Stimulated activated naive CD8-positive, alpha-beta T cell treated with anti-CD3 and anti-CD28 coated beads, Interleukin-15, amount 100 ng/mL, for 72 hours (primary cell): ENCODE results near the gene PHC3.
A peak's percentile ranks its signal among the peaks of the same experiment; 100 is the strongest.

Experiments used
- ATAC-seq: fragments of 150-1000 bp; cut with Tn5 transposase; 2 replicates; pipeline ENCODE4 v1.10.0; 2021; ENCODE audit warnings: mild to moderate bottlenecking, moderate library complexity
- DNase-seq, 2 donors: peaks; one replicate each; pipeline ENCODE4 v3.0.0; 2021 to 2022
- H3K27ac Mint-ChIP-seq, 2 donors: one replicate each; pipeline ENCODE4 v1.8.0; 2022; ENCODE audit warnings: mild to moderate bottlenecking in 2 of 2, mixed read lengths in 2 of 2, moderate library complexity in 2 of 2
- H3K27me3 Mint-ChIP-seq: one replicate; pipeline ENCODE4 v1.8.0; 2022; ENCODE audit warnings: mixed read lengths
- H3K4me1 Mint-ChIP-seq: one replicate; pipeline ENCODE4 v1.8.0; 2022; ENCODE audit warnings: mild to moderate bottlenecking, mixed read lengths
- H3K4me3 Mint-ChIP-seq, 2 donors: one replicate each; pipeline ENCODE4 v1.8.0; 2022; ENCODE audit warnings: mild to moderate bottlenecking in 2 of 2, mixed read lengths in 2 of 2, moderate library complexity in 1 of 2
- H3K9me3 Mint-ChIP-seq, 2 donors: one replicate each; pipeline ENCODE4 v1.8.0; 2022; ENCODE audit warnings: mixed read lengths in 2 of 2

Gene PHC3

GRCh38 chr3:170111147-170111771, 70.3 kb downstream of the PHC3 start:
- no peak for DNase-seq
- Mint-ChIP-seq H3K27ac (no peak overlapping the region), H3K4me3 (no peak overlapping the region), H3K27me3 (no peaks in the 10 kb centered on the region), H3K9me3 (no peaks in the 10 kb centered on the region), H3K4me1 (peaks cover 7% of the 10 kb centered on the region)
- ATAC-seq = no peak

DNA sequence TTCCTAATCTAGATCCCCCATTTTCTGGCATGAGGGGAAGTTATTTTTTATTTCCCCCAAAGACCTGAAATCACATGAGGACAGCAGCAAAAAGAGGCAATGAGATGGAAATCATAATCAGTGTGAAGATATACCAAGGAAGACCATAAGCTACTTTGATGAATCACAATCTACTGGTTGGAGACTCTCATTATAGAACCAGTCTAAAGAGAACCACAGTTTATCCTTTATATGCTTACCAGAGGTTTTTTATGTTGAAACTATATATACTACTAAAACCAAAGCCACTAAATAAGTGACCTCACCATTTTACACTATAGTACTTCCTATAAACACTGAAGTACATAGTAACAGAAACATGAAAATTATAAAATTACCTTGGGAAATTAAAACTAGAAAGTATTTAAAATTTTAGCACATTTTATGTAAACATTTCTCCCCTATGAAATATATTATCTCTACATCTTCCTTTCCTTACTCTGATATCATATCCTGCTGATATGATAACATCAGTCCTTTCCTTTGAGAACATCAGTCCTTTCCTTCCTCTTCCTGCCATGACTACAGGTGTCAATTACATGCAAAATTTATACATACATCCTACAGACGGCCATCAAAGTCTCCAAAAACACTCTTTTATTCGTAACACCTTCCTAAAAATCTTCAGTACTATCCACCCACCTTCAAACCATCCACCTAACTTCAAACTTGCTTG, 71.8 kb downstream of the PHC3 start:
- no peak overlapping the region for H3K4me3 Mint-ChIP-seq
- ATAC-seq (no peak), DNase-seq (no peak)
- peak overlapping the region in 1 of 2 donors; percentile 86 for H3K27ac Mint-ChIP-seq
- no peaks in the 10 kb centered on the region for H3K27me3 Mint-ChIP-seq
- peaks cover 7% of the 10 kb centered on the region for H3K4me1 Mint-ChIP-seq
- H3K9me3 Mint-ChIP-seq = no peaks in the 10 kb centered on the region

DNA sequence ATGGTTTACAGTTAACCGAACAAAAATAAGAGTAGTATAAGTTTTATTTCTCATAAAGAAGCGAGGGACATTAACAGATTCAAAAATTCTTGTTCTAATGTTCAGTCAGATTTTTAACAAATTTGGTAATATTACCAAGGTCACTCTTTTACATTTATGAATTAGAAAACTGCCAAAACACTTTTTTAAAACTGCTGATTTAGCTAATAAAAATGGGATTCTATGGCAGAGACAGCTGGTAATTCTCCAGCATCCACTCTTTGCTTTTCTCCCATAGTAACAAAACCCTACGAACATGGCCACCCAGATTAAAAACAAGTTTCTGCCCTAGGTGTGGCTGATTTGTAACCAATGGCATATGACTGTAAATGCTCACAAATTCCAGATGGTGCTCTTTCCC, 72.6 kb downstream of the PHC3 start:
- Mint-ChIP-seq H3K9me3 (no peaks in the 10 kb centered on the region), H3K27ac (no peak overlapping the region)
- no peak for DNase-seq

DNA sequence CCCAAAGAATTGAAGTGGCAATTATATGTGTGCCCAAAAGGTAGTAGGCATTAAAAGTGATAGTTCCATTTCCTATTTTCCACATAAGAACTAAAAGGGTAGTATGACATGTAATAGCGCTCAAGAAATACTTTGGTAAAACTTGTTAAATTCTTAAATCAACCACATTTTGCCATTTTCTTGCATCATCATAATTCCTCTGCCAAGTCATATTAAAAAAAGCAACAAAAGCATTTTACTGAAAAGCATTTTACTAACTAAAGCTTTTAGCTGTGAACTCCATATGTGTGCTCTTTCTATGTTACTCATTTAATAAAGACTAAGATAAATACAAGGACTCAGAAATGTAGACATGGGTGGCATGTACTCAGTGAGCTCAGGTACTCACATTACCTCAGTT, 73.6 kb downstream of the PHC3 start:
- Mint-ChIP-seq H3K4me1 (peaks cover 7% of the 10 kb centered on the region), H3K4me3 (no peak overlapping the region), H3K9me3 (no peaks in the 10 kb centered on the region), H3K27ac (peak overlapping the region in 1 of 2 donors; percentile 9), H3K27me3 (no peaks in the 10 kb centered on the region)
- no peak for ATAC-seq
- DNase-seq = no peak

More for the DNA sequence above, 72.6 kb downstream of the PHC3 start:
- Mint-ChIP-seq H3K27me3 (no peaks in the 10 kb centered on the region), H3K4me1 (peaks cover 7% of the 10 kb centered on the region), H3K4me3 (no peak overlapping the region)
- no peak for ATAC-seq

GRCh38 chr3:170102431-170102830, 79.1 kb downstream of the PHC3 start:
- no peak for DNase-seq
- Mint-ChIP-seq H3K4me3 (no peak overlapping the region), H3K27ac (no peak overlapping the region), H3K27me3 (no peaks in the 10 kb centered on the region), H3K9me3 (no peaks in the 10 kb centered on the region), H3K4me1 (peaks cover 18% of the 10 kb centered on the region)
- ATAC-seq = no peak

DNA sequence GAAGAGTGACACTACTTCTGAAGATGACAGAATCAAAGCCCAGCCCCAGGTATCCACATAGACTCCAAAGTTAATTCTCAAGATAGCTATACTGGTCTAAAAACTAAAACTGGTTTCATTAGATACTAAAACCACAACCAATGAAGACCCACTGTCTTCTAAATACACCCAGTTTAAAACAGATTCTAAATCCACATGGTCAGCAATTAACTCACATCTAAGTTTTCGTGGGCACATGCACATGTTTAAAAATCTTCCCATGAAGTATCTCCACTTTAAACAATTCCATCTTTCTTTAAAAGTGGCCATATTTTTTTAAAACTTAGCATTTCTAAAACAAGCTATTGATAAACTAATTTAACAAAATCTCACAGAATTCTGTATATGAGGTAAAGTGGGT, 80.6 kb downstream of the PHC3 start:
- Mint-ChIP-seq H3K27me3 (no peaks in the 10 kb centered on the region), H3K9me3 (no peaks in the 10 kb centered on the region), H3K4me1 (peaks cover 18% of the 10 kb centered on the region), H3K4me3 (no peak overlapping the region), H3K27ac (no peak overlapping the region)
- ATAC-seq (no peak), DNase-seq (no peak)

- Mint-ChIP-seq H3K27me3 (no peaks in the 10 kb centered on the region), H3K4me1 (peaks cover 24% of the 10 kb centered on the region), H3K9me3 (no peaks in the 10 kb centered on the region), H3K27ac (peak overlapping the region; percentile 59 to 62), H3K4me3 (peak overlapping the region in 1 of 2 donors; percentile 1)
- DNase-seq = no peak
- ATAC-seq = peak; percentile 64
Observed at GRCh38 chr3:170098753-170099152, 82.8 kb downstream of the PHC3 start.

GRCh38 chr3:170096342-170096741, 85.2 kb downstream of the PHC3 start:
- no peak overlapping the region for H3K27ac Mint-ChIP-seq
- H3K4me3 Mint-ChIP-seq = no peak overlapping the region
- H3K9me3 Mint-ChIP-seq = no peaks in the 10 kb centered on the region
- ATAC-seq (no peak), DNase-seq (no peak)
- no peaks in the 10 kb centered on the region for H3K27me3 Mint-ChIP-seq
- H3K4me1 Mint-ChIP-seq = peaks cover 24% of the 10 kb centered on the region

- ATAC-seq (no peak), DNase-seq (no peak)
- Mint-ChIP-seq H3K27me3 (no peaks in the 10 kb centered on the region), H3K9me3 (no peaks in the 10 kb centered on the region), H3K4me3 (no peak overlapping the region), H3K27ac (no peak overlapping the region), H3K4me1 (peaks cover 28% of the 10 kb centered on the region)
Observed at GRCh38 chr3:170095771-170096170, 85.8 kb downstream of the PHC3 start.

DNA sequence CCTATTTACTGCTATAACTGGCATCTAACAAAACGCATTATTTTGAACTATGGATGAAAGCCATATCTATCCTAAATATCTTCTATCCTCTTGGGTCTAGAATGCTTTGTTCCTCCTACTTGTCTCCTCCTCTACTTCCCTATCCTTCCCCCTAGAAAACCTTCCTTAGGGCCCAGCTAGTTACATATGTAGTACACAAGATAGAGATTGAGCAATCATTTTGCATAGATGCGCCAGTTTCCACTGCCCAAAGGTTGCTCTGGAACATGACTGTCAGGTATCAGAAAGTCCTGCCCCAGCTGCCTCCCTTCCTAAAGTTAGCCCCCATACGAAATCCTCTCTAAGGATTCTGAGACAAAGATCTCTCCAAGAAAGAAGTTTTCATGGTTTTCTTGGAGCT, 88.6 kb downstream of the PHC3 start:
- Mint-ChIP-seq H3K27me3 (no peaks in the 10 kb centered on the region), H3K4me3 (no peak overlapping the region), H3K4me1 (peaks cover 10% of the 10 kb centered on the region), H3K9me3 (no peaks in the 10 kb centered on the region), H3K27ac (peak overlapping the region in 1 of 2 donors; percentile 42)
- ATAC-seq (no peak), DNase-seq (no peak)

DNA sequence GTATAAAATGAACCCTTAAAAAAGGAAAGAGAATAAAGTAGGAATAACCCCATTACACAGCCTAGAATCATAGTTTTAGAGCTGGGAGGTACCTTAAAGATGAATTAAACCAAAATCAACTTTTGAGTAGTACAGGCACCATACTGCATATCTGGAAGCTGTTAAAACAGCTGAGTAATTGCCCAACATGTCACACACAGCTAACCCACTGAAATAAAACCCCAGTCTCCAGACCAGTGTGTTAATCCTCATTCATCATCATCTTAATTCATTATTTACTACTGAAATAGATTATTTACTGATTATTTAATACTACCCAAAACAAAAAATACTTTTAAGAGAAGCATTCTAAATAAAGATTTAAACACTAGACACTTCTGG, 90.9 kb downstream of the PHC3 start:
- ATAC-seq (no peak), DNase-seq (no peak)
- H3K4me1 Mint-ChIP-seq = peaks cover 8% of the 10 kb centered on the region
- no peak overlapping the region for H3K4me3 Mint-ChIP-seq
- H3K27ac Mint-ChIP-seq = peak overlapping the region in 1 of 2 donors; percentile 74
- no peaks in the 10 kb centered on the region for H3K9me3 Mint-ChIP-seq
- no peaks in the 10 kb centered on the region for H3K27me3 Mint-ChIP-seq

- no peak overlapping the region for H3K4me3 Mint-ChIP-seq
- ATAC-seq (no peak), DNase-seq (no peak)
- H3K9me3 Mint-ChIP-seq = no peaks in the 10 kb centered on the region
- peak overlapping the region in 1 of 2 donors; percentile 74 for H3K27ac Mint-ChIP-seq
- no peaks in the 10 kb centered on the region for H3K27me3 Mint-ChIP-seq
- H3K4me1 Mint-ChIP-seq = peaks cover 4% of the 10 kb centered on the region
Observed at GRCh38 chr3:170089862-170090600, 91.5 kb downstream of the PHC3 start.

DNA sequence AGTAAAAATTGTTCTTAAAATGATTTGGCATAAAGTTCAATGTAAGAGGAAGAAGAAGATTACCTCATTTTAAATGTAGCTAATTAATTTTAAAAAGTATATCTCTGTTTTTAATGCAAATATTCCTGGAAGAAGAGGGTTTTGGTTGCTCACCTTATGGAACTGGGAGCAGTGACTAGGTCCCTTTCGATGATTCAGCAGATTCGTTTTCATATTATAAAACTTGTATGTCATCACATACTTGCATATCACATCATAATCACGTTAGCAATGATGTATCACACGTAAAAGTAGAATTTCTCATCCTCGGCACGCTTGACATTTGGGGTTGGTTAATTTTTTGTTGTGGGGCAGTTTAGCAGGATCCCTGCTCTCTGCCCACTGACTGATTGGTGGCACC, 96.1 kb downstream of the PHC3 start:
- H3K27ac Mint-ChIP-seq = no peak overlapping the region
- H3K9me3 Mint-ChIP-seq = no peaks in the 10 kb centered on the region

DNA sequence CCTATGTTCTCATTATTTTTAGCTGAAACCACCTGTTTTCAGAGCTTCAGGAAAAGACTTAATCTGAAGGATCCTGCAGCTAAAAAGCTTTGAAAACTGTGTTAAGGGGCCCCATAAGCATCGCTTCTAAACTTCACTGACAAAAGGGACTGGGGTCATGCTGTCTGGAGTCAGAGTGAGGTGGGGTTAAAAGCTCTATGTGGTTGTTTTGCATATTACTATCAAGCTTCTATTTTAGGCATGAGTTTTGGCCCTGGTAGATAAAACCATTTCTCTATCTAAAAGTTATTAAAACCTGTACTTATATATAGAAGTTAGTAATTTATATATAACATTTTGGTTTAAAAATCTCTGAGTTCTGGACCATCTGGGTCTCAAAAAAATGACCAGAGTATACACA, 98.2 kb downstream of the PHC3 start:
- Mint-ChIP-seq H3K4me3 (no peak overlapping the region), H3K27ac (no peak overlapping the region), H3K9me3 (no peaks in the 10 kb centered on the region), H3K4me1 (no peaks in the 10 kb centered on the region), H3K27me3 (no peaks in the 10 kb centered on the region)
- DNase-seq (no peak), ATAC-seq (no peak)

More for the DNA sequence above, 96.1 kb downstream of the PHC3 start:
- H3K27me3 Mint-ChIP-seq = no peaks in the 10 kb centered on the region
- ATAC-seq (no peak), DNase-seq (no peak)
- H3K4me3 Mint-ChIP-seq = no peak overlapping the region
- H3K4me1 Mint-ChIP-seq = no peaks in the 10 kb centered on the region

- no peaks in the 10 kb centered on the region for H3K27me3 Mint-ChIP-seq
- no peak overlapping the region for H3K27ac Mint-ChIP-seq
- no peaks in the 10 kb centered on the region for H3K9me3 Mint-ChIP-seq
- DNase-seq (no peak), ATAC-seq (no peak)
- peaks cover 8% of the 10 kb centered on the region for H3K4me1 Mint-ChIP-seq
- no peak overlapping the region for H3K4me3 Mint-ChIP-seq
Observed at GRCh38 chr3:170081079-170081741, 100.3 kb downstream of the PHC3 start.

DNA sequence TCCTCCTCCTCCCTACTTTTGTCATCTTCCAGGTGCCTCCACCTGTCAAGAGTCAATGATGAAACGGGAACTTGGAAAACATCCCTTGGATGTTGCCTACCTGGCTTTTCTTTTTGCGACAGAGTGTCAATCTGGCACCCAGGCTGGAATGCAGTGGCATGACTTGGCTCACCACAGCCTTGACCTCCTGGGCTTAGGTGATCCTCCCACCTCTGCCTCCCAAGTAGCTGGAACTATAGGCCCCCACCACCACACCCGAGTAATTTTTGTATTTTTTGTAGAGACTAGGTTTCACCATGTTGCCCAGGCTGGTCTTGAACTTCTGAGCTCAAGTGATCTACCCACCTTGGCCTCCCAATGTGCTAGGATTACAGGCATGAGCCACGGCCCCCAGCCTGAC, 100.9 kb downstream of the PHC3 start:
- Mint-ChIP-seq H3K4me1 (peaks cover 8% of the 10 kb centered on the region), H3K27ac (no peak overlapping the region), H3K27me3 (no peaks in the 10 kb centered on the region), H3K9me3 (no peaks in the 10 kb centered on the region), H3K4me3 (no peak overlapping the region)
- ATAC-seq (no peak), DNase-seq (no peak)
